Right lung (tissue), 5 donors: ENCODE measurements around the gene GATA3. TPM values are rescaled to one million over a fixed set of nuclear protein-coding genes. Genes with fewer than 3 reads are reported as not detected.

Experiments
- DNase-seq, 2 donors: peaks; one replicate each; pipeline ENCODE4 v3.0.0-alpha.2; 2013
- polyA plus RNA-seq, 5 donors: library from polyadenylated mRNA; unstranded; fragments of 120-200 nt; gene quantifications; one replicate each; pipeline versions ENCODE4 v1.2.1 to v1.2.3, GENCODE V29; 2013; ENCODE audit warnings: inconsistent platforms in 1 of 5, low replicate concordance in 1 of 5; ENCODE audit not compliant: insufficient read length in 5 of 5, insufficient read depth in 1 of 5

GATA3 gene
- polyA plus RNA-seq, 5 donors = 2.1 to 3.8 (median 2.5) TPM

DNA sequence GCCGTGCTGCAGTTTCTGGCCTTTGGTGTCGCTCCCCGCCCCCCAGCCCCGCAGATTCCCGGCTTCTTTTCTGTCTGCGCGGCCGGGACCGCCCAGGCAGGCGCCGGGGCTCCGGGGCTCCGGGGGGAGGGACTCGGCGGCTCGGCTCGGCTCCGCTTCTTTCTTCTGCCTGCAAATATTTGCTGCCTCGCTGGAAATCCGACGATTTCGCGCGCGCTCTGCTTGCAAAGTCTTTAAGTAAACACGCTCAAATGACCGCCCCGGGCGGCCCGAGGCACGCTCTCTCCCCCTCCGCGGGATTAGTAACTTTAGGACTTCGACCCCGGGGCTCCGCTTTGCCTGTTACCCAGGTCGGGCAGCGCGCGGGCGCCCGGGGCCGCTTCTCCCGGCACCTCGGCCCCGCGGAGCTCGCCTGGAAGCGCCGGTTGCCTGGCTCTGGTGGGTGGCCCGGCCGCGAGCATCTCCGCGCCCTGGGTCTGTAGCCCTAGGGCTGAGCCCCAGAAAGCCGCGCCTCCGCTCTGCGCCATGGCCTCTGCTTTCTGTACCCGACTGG, 3.9 kb upstream of the GATA3 start:
- DNase-seq = no peak

DNA sequence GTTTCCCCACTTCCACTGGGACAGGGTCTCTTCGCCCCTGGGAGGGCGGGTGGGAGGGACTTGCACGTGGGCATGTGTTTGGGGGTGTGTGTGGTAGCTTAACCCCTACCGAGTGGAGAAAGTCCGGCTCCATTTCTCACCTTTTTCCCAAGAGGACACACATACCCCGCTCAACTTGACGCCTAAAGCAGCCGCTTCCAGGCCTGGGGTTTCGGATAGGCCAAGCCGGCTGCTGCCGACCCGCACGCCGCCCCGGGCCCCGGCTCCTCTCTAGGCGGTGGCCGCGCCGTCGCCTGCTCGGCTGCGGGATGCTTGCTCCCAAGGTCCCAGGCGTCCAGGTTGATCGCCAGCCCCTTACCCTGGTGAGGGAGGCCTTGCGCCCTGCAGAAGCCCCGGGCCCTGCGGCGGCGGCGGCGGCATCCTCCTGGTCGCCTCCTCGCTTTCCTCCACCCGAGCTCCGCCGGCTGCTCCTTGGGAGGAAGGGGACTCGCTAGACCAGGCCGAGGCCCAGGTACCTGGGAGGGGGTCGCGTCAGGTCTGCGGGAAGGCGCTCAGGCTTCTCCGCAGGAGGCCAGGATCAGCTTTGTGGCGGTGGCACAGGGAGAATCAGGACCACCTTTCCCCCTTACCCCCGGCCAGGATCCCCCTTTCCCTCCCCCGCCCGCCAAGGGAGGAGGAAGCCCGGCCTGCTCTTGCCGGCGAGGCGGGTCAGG, 3.2 kb upstream of the GATA3 start:
- DNase-seq = no peak

DNA sequence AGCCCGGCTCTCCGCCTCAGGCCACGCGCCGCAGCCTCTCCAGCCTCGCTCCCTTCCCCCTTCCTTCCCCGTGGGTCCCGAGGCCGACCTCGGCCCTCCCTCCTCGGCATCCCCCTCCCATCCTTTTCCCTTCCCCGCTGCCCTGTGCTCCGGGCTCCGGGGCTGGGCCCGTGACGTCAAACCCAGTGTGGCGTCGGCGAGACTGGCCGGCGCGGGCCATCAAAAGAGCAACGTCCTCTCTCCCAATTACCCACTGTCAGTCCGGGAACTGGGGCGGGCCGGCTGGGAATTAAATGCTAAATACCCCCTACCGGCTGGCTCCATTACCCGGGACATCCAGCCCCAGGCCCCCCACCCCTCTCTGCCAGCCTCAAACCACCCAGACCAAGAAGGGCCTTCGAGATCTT, 2.6 kb upstream of the GATA3 start:
- DNase-seq = no peak

DNA sequence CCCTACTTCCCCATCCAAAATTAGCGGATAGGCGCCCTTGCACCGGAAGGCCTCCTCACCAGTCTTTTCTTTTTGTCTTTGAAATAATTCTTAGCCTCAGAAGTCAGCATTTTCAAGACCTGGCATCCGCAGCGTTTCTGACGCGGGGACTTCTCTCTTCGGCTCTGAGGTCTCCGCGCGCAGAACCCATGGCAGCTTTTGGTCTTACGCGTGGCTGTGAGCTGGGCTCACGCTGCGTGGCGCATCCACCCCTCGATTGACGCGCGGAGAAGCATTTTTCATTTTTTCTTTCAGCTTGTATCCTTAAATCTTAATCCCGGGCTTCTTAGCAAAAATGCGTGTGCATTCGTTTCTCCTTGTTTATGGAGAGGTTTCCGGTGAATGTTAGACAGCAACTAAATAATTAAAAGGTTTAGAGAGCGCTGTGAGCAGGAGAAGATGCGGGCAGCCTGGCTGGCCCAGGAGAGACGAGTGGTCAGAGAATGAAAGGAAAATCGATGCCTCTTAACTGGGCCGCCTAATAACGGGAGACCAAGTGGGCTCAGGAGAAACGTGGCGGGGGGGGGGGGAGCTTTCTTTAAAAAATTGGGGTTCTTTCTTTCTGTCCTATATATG, 2.0 kb upstream of the GATA3 start:
- no peak for DNase-seq

DNA sequence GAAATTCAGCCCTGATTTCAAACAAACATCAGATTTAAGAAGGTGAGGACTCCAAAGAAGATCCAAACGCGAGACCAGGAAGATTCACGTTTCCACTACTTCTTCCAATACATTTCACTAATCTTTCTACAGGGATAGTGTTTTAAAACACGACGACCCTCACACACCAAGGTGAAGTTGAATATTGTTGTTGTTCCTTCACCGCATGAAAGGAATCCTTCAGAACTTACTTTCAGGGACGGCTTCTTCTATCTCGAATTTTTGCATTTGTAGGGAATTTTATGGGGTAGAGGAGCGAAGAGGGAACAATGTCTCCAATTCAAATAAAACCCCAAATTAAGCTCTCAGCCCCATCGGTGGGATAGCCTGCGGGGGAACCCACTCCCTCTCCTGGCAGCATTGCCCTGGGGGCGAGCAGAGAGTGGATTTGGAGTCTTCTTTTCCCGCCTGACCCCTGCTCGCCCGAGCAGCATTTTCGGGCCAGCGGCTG, 1.5 kb upstream of the GATA3 start:
- DNase-seq = no peak

DNA sequence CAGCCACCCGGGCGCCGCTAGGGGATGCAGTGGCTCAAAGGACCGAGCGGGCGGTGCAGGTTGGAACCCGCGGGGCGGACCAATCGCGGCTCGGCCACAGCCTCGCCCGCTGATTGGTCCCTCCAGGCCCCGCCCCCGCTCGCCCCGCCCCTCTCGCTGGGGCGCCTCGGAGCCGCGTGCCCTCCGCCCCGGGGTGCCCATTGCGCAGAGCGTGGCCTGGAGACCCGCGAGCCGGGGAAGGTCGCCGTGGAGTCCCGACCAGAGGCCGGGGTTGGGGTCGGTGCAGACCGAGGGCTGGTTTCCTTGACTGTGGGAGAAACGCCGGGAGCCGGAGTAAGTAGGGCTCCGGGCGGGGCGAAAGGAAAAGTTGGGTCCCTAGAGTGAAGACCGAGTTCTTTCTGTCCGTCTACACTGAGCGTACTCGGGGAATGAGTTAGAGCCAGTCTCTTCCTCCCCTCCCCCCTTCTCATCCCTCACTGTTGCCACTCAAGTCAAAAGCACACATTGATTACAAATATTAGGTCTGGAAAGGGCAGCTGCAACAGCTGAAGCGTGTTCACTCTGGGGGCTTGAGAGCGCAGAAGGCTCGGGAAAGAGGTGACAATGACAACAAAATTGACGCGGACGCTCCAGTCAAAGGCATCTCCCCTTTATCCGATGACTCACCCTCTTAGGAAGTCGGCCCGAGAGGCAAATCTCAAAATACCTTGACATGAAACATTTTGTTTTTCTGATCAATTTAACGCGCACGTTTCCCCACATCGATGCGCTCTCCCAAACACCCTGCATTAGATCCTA, 843 bp upstream of the GATA3 start:
- DNase-seq = peak; percentile 68 to 70

DNA sequence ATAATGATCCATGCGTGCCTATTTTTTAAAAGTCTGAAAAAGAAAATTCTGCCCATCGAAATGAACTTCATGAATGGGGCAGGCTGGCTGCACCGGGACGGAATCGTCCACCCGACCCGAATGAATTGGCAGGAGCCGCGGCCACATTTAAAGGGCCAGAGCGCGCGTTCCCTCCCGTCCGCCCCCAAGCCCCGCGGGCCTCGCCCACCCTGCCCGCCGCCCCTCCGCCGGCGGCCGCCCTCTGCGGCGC, 319 bp upstream of the GATA3 start:
- DNase-seq = no peak

DNA sequence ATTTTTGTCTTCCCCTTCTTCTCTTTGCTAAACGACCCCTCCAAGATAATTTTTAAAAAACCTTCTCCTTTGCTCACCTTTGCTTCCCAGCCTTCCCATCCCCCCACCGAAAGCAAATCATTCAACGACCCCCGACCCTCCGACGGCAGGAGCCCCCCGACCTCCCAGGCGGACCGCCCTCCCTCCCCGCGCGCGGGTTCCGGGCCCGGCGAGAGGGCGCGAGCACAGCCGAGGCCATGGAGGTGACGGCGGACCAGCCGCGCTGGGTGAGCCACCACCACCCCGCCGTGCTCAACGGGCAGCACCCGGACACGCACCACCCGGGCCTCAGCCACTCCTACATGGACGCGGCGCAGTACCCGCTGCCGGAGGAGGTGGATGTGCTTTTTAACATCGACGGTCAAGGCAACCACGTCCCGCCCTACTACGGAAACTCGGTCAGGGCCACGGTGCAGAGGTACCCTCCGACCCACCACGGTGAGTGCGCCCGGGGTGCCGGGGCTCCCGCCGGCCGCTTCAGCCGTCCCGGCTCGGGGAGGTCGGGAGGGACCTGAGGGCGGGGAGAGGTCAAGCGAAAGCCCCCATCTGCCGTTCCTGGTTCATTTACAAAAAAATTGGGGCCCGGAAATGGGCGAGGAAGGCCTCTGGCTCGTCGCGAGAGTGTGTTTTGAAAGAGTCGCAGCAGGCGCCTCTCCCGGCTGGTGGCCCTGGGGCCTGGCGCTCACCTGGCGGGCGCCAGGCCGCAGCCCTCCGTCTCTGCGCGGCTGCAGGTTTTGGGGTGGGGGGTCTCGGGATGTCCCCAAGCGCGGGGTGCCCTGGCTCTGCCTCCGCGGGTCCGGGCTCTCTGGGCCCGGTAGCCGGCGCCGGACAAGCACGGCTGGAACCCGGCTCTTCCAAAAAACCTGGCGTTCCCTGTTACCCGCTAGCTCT, 1.2 kb downstream of the GATA3 start:
- DNase-seq = no peak

DNA sequence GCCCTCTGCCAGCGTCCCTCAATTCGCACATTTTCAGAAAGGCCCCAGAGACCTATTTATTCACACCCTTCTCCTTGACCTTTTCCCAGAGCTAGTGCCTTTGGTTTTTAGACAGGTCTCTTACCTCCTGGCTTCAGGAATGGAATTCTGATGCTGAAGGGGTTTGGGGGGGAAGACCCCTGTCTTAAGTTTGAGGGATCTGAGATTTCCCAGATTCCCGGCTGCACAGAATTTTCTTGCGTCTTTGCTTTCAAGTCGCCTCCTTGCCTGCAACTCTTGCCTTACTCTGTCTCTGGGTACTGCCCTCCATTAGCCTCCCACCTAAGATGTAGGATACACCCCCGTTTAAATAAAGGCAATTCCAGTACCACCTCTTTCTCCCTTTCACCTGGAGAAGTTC, 1.9 kb downstream of the GATA3 start:
- DNase-seq = no peak

DNA sequence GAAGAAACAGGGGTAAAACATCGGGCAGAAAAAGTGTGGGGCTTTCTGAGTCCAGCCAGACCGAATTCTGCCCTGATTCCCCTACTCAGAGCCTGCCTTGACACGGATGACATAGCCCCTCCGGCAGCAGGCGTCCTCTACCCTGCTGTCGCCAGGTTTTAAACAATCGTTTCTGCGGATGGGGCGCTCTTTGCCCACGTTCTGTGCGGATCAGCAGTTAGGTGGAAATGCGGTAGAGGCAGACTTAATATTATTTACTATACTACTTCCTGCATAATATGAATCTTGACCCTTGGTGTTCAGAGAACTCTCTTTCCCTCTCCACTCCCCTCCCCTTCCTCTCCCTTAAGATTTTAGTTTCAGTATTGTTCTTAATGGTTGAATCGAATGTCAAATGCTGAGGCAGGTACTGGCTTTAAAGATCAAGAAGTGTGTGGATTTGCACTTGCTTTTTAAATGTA, 2.4 kb downstream of the GATA3 start:
- DNase-seq = no peak

DNA sequence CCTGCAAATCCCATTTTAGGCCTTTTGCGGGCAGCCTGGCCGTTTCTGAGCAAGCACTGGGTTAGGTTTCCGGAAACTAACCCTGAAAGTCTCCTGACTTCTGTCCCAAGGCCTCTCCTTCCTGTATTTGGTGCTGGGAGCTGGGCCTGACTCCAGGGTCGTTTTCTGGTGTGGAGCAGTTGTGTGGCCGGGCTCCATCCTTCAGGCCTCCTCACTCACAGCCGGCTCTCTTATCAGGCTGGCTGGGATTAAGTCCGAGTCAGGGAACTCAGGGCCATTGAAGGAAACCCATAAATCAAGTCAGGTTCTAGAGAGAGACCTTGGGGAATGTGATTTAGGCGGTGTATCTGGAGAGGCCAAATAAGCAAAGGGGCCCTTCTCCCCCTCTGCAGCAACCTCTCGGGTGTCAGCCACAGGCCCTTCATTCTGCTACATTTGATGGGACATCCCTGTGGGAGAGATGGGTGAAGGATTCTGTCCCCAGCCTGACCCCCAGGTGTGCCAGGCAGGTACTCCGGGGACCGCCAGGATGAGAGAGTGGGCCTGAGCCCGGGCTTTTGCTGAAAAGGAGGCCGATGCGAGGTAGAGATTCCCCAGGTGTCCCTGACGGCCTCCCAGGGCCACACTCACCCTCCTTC, 3.3 kb downstream of the GATA3 start:
- no peak for DNase-seq

DNA sequence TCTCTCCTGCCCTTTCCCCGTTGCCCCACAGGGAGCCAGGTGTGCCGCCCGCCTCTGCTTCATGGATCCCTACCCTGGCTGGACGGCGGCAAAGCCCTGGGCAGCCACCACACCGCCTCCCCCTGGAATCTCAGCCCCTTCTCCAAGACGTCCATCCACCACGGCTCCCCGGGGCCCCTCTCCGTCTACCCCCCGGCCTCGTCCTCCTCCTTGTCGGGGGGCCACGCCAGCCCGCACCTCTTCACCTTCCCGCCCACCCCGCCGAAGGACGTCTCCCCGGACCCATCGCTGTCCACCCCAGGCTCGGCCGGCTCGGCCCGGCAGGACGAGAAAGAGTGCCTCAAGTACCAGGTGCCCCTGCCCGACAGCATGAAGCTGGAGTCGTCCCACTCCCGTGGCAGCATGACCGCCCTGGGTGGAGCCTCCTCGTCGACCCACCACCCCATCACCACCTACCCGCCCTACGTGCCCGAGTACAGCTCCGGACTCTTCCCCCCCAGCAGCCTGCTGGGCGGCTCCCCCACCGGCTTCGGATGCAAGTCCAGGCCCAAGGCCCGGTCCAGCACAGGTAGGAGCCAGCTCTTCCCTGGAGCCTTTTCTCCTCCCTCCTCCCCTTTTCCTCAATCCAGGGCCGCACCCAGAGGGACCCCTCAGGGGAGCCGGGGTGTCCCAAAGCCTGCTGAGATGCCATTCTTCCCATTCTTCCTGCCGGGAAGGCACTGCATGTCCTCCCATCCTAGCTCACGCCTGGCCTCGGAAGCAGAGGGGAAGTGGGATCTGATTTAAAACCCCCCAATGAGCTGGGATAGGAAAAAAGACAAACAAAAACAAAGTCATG, 4.0 kb downstream of the GATA3 start:
- no peak for DNase-seq

DNA sequence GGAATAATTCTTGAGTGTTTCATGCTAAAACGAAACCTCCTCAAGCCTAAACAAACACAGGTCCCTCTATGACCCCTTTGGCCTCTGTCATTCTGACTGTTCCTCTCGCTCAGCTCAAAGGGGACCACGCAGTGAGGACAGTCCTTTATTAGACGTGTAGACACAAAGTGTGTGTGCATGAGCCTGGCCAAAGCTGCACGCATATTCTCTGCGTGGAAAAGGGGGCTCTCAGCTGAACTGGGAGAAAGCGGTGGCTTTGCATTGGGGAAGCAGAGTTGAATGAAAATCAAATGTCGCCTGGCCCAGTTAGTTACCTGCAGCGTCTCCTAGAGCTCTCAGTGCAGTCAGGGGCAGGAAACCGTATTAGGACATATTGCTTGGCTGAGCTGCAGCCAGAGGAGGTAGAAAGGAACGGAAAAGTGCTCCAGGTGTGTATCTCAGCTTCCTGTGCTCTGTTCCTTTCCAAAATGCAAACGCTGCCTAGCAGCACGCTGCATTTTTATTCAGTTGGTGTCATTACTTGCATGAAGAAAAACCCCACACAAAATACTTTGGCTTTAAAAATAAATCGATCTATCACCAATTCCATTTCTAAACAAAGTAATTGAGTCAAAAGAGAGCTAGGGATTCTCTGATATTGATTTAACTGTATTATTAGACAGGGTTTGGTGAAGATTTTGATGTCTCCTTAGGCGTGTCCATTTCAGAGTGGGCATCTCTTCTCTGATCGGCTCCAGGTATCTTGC, 4.9 kb downstream of the GATA3 start:
- DNase-seq = no peak

DNA sequence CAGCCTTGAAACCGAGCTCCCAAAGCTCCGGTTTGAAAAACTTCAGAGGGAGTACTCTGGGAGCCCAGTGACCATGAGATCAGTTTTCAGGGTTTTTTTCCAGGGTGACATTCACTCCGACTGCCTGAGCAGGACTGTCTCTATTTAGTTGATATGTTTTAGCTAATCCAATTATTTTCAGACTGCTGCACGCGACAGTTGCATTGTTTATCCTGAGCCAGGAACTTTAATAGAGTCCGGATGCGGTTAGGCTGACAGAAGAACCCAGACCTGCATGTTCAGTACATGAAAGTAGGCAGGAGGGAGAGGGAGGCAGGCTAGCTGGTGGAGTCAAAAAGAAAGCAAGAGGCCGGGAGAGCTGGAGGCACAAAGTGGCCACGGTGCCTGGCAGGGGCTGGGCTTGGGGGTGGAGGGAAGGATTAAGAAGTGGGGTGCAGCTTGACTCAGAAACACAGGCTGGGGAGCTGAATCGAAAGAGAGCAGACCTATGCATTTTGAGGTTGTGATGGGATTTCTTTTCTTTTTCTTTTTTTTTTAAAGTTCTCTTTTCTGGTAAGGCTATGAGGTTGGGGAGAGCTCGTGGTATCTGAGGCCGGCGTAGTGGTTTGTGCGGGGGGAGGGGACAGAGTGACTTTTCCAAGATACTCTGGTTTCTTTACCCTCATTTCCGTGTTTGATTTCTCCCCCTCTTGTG, 5.7 kb downstream of the GATA3 start:
- DNase-seq = no peak

DNA sequence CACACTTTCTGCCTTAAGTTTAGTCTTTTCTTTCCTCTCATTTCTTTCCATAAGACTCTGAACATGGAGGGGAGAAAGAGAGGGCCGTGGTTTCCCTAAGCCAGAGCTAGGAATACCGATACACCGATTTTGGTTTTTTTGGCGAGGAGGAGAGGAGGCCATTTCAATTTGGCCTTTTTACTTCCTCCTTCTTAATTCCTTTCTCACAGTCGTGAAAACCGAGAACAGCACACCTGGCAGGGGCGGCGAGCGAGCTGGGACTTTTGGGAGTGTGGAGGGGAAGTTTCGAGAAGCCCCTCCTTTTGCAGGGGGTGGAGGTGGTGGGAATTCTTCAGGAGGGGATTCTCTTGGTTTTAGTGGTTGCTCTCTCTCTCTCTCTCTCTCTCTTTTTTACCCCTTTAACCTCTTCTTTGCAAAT, 6.2 kb downstream of the GATA3 start:
- DNase-seq = no peak

DNA sequence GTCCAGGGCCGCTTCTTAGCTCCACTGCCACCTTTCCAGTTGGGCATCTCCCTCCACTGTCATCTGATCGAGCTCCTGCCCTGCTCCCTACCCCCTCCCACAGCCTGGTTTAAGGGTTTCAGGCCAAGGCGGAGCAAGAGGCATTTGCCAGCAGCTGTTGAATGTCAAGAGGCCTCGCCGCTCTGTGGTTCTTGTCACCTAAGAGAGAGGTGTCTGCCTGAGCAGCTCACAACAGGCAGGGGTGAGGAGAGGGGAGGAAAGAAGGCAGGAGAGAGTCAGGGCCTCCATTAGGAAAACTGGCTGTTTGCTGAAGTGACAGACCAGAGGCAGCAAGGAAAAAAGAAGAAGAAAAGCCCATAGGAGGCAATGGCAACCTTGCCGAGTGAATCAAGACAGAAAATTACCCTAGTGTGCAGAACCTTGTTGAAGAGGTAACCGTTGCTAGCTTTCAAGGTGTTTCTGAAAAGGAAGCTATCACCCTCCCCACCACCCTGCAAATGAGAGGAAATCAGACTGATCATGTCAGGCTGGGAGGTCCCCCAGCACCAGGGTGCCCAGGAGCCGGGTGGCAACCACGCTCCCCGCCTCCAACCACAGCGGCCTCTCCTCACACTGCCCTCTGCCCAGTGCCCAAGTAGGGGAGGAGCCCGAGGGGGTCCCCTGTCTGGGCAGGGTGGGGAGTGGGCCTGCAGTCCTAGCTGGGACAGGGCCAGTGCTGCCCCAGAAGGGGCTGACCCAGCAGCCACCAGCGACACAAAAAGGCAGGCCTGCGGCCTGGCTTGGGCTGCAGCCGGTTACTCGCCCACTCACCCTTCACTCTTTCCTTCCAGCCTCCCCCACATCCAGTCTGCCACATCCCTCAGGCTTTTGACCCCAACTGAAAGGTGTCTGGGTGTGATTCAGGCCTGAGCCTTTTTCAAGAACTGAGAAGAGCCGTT, 7.1 kb downstream of the GATA3 start:
- no peak for DNase-seq

DNA sequence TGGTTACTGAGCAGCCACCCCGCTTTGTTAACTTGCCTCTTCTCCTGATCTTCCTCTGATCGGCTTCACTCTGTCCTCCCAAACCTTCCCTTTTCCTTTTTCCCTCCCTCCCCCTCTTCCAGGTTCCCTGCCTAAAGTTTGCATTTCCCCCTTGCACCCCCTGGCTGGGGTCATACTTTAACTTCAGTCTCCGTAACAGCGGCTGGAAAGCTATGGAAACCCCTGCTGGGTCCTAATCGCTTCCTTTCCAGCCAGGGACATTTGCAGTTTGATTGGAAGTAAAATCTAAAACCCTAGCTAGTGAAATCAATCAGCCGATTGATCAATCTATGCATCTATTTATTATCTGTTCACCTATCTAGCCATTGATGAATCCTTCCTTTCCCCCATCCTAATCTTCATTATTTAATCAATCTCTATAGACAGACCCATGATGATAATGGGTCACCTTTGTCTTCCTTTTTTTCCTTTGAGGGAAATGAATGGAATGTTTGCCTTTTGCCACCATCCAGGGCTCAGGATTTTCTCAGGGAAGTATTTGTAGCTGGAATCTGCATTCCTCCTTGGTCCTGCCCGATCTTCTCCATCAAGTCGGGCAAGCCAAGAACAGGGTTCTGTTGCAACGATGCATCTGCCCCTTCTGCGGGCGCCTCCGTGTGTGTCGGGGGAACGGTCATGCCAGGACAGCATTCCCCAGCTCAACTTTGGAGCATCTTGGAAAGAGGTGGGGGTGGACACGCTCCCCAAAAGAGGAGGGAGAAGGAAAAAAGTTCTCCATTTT, 8.8 kb downstream of the GATA3 start:
- DNase-seq = no peak
